SK-N-SH (cell line): Measurements from ENCODE around the gene NTS.

ENCODE experiments used
- EP300 ChIP-seq, 2 experiments: IDR thresholded peaks; 2 replicates each; pipeline versions ENCODE4 v1.4.0 to v1.6.1; 2012; ENCODE audit warnings: borderline replicate concordance in 1 of 2, low read depth in 1 of 2, low read length in 1 of 2
- EZH2phosphoT487 ChIP-seq: fragments of 200-600 bp; sonication (generic); IDR thresholded peaks from 2 replicates; pipeline ENCODE4 v1.6.1; 2017; ENCODE audit warnings: low read depth, mixed run types, mild to moderate bottlenecking, antibody characterized with exemption, moderate library complexity, borderline replicate concordance
- FOXM1 ChIP-seq: IDR thresholded peaks from 2 replicates; pipeline ENCODE4 v1.4.0; 2012; ENCODE audit warnings: low read depth, mild to moderate bottlenecking
- GABPA ChIP-seq: IDR thresholded peaks from 2 replicates; pipeline ENCODE4 v1.4.0; 2012; ENCODE audit warnings: low read depth, mild to moderate bottlenecking
- JUND ChIP-seq: IDR thresholded peaks from 2 replicates; pipeline ENCODE4 v1.4.0; 2012
- MXI1 ChIP-seq: IDR thresholded peaks from 2 replicates; pipeline ENCODE4 v1.6.1; 2012; ENCODE audit warnings: mild to moderate bottlenecking, low read depth, low read length, improper control_type of control experiment
- SIN3A ChIP-seq: IDR thresholded peaks from 2 replicates; pipeline ENCODE4 v1.6.1; 2012; ENCODE audit warnings: low read depth, mild to moderate bottlenecking, low read length, moderate library complexity, borderline replicate concordance
- TEAD4 ChIP-seq: IDR thresholded peaks from 2 replicates; pipeline ENCODE4 v1.4.0; 2012; ENCODE audit warnings: mild to moderate bottlenecking, borderline replicate concordance; ENCODE audit not compliant: insufficient read depth
- YY1 ChIP-seq: IDR thresholded peaks from 2 replicates; pipeline ENCODE4 v1.4.0; 2012; ENCODE audit warnings: low read depth, mild to moderate bottlenecking
- TF ChIP-seq, protein P1 (sequence below): fragments of 200-600 bp; sonication (generic); IDR thresholded peaks from 2 replicates; pipeline ENCODE4 v1.6.1; 2017; ENCODE audit warnings: antibody characterized with exemption, mild to moderate bottlenecking, moderate library complexity
- TF ChIP-seq, protein P2 (sequence below): IDR thresholded peaks from 2 replicates; pipeline ENCODE4 v1.4.0; 2012; ENCODE audit warnings: low read depth, borderline replicate concordance
- TF ChIP-seq, protein P3 (sequence below): fragments of 150-350 bp; IDR thresholded peaks from 2 replicates; pipeline ENCODE4 v1.6.1; 2016; ENCODE audit warnings: mild to moderate bottlenecking, low read depth, low read length

DNA sequence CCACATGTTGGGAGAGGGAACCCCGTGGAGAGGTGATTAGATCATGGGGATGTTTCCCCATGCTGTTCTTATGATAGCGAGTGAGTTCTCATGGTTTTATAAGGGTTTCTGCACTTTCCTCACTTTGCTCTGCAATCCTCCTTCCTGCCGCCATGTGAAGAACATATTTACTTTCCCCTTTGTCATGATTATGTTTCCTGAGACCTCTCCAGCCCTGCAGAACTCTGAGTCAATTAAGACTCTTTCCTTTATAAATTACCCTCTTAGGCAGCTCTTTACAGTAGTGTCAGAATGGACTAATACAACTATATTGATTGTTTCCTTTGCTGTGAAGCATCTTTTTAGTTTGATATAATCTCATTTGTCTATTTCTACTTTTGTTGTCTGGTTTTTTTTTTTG lies 24.8 kb upstream of the NTS start:
- TF ChIP-seq, protein P1, sequence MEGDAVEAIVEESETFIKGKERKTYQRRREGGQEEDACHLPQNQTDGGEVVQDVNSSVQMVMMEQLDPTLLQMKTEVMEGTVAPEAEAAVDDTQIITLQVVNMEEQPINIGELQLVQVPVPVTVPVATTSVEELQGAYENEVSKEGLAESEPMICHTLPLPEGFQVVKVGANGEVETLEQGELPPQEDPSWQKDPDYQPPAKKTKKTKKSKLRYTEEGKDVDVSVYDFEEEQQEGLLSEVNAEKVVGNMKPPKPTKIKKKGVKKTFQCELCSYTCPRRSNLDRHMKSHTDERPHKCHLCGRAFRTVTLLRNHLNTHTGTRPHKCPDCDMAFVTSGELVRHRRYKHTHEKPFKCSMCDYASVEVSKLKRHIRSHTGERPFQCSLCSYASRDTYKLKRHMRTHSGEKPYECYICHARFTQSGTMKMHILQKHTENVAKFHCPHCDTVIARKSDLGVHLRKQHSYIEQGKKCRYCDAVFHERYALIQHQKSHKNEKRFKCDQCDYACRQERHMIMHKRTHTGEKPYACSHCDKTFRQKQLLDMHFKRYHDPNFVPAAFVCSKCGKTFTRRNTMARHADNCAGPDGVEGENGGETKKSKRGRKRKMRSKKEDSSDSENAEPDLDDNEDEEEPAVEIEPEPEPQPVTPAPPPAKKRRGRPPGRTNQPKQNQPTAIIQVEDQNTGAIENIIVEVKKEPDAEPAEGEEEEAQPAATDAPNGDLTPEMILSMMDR: no peak
- no peak for TF ChIP-seq TEAD4
- TF ChIP-seq MXI1: no peak
- TF ChIP-seq JUND: no peak
- TF ChIP-seq EZH2phosphoT487: no peak
- TF ChIP-seq FOXM1: no peak
- TF ChIP-seq GABPA: no peak
- TF ChIP-seq, protein P2, sequence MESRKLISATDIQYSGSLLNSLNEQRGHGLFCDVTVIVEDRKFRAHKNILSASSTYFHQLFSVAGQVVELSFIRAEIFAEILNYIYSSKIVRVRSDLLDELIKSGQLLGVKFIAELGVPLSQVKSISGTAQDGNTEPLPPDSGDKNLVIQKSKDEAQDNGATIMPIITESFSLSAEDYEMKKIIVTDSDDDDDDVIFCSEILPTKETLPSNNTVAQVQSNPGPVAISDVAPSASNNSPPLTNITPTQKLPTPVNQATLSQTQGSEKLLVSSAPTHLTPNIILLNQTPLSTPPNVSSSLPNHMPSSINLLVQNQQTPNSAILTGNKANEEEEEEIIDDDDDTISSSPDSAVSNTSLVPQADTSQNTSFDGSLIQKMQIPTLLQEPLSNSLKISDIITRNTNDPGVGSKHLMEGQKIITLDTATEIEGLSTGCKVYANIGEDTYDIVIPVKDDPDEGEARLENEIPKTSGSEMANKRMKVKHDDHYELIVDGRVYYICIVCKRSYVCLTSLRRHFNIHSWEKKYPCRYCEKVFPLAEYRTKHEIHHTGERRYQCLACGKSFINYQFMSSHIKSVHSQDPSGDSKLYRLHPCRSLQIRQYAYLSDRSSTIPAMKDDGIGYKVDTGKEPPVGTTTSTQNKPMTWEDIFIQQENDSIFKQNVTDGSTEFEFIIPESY: no peak
- TF ChIP-seq YY1: no peak
- no peak for TF ChIP-seq EP300 (IDR thresholded peaks at IDR 0.05; ENCODE audit: borderline replicate concordance in 1 of 2, low read depth in 1 of 2, low read length in 1 of 2)
- TF ChIP-seq SIN3A: no peak
- TF ChIP-seq, protein P3, sequence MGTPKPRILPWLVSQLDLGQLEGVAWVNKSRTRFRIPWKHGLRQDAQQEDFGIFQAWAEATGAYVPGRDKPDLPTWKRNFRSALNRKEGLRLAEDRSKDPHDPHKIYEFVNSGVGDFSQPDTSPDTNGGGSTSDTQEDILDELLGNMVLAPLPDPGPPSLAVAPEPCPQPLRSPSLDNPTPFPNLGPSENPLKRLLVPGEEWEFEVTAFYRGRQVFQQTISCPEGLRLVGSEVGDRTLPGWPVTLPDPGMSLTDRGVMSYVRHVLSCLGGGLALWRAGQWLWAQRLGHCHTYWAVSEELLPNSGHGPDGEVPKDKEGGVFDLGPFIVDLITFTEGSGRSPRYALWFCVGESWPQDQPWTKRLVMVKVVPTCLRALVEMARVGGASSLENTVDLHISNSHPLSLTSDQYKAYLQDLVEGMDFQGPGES: no peak
